Kidney (tissue), 14 donors: ENCODE data around the gene UBALD1. TPM values are rescaled to one million over a fixed set of nuclear protein-coding genes. Genes with fewer than 3 reads are reported as not detected.

Source experiments
- DNase-seq, 5 donors: peaks; one replicate each; pipeline ENCODE4 v3.0.0-alpha.2; 2013 to 2020
- FAIRE-seq: peaks from 2 replicates; lab custom pipeline; 2012; peaks lifted over from hg19 to GRCh38; lab: Jason Lieb, UNC
- H3K27ac ChIP-seq, 2 donors: one replicate each; pipeline ENCODE4 v1.7.0; 2013; ENCODE audit warnings: low read depth in 2 of 2, low read length in 2 of 2, inconsistent platforms in 1 of 2
- H3K27me3 ChIP-seq: one replicate; pipeline ENCODE4 v1.7.1; 2013; ENCODE audit warnings: low read length, inconsistent platforms; ENCODE audit not compliant: control insufficient read depth, insufficient read depth
- H3K36me3 ChIP-seq, 3 donors: one replicate each; pipeline versions ENCODE4 v1.7.0 to v1.7.1; 2013; ENCODE audit warnings: low read length in 3 of 3, control low read depth in 1 of 3, inconsistent platforms in 1 of 3; ENCODE audit not compliant: insufficient read depth in 3 of 3, control insufficient read depth in 2 of 3
- H3K4me1 ChIP-seq, 3 donors: one replicate each; pipeline versions ENCODE4 v1.7.0 to v1.7.1; 2013; ENCODE audit warnings: low read length in 3 of 3, inconsistent platforms in 1 of 3, low read depth in 1 of 3; ENCODE audit not compliant: control insufficient read depth in 2 of 3, insufficient read depth in 2 of 3
- H3K4me3 ChIP-seq, 3 donors: one replicate each; pipeline versions ENCODE4 v1.7.0 to v1.8.1; 2013; ENCODE audit warnings: low read length in 3 of 3, control low read depth in 1 of 3, inconsistent platforms in 1 of 3
- H3K9ac ChIP-seq, 3 donors: one replicate each; pipeline versions ENCODE4 v1.7.0 to v1.7.1; 2013; ENCODE audit warnings: low read length in 3 of 3, control low read depth in 1 of 3, inconsistent platforms in 1 of 3
- H3K9me3 ChIP-seq, 3 donors: one replicate each; pipeline versions ENCODE4 v1.7.0 to v1.7.1; 2013; ENCODE audit warnings: low read length in 3 of 3, control low read depth in 1 of 3, inconsistent platforms in 1 of 3; ENCODE audit not compliant: control insufficient read depth in 2 of 3, insufficient read depth in 1 of 3
- CTCF ChIP-seq: IDR thresholded peaks from 3 replicates; pipeline ENCODE4 v1.5.1; 2012; ENCODE audit warnings: mild to moderate bottlenecking, moderate library complexity, borderline replicate concordance; ENCODE audit not compliant: insufficient read depth; ENCODE audit errors: extremely low read depth
- intact Hi-C: fragments of 100-400 bp; cut with DNase I; formaldehyde crosslinking; loops from one replicate; pipeline ENCODE4 v1.11.1; 2022
- polyA plus RNA-seq: library from polyadenylated mRNA; stranded (reverse); fragments of 350-450 nt; fragmentation: Illumina TruSeq; extraction: RNeasy Lipid Tissue Mini Kit (QIAGEN cat#74804); gene quantifications from one replicate; pipeline ENCODE4 v1.2.3, GENCODE V29; 2014; ENCODE audit warnings: low read depth, low replicate concordance; ENCODE audit not compliant: insufficient read depth
- total RNA-seq: library from RNA; stranded (reverse); fragmentation: NEBNext Ultra II Directional; extraction: Animal tissue kit (Norgen Biotek cat#: 25700); gene quantifications from one replicate; pipeline ENCODE4 v1.2.1, GENCODE V29; 2021
- donor health status: control.
- donor health status: control.
- donor health status: control.
- donor health status: control.
- donor health status: control.
- donor health status: DM: yes; HTN: yes; CAD: no.
- donor health status: Normal renal cell carcinoma (clear cell type).

UBALD1 gene
- total and polyA plus RNA-seq, 2 donors from 2014 or later: 31.8 to 38.3 TPM

DNA sequence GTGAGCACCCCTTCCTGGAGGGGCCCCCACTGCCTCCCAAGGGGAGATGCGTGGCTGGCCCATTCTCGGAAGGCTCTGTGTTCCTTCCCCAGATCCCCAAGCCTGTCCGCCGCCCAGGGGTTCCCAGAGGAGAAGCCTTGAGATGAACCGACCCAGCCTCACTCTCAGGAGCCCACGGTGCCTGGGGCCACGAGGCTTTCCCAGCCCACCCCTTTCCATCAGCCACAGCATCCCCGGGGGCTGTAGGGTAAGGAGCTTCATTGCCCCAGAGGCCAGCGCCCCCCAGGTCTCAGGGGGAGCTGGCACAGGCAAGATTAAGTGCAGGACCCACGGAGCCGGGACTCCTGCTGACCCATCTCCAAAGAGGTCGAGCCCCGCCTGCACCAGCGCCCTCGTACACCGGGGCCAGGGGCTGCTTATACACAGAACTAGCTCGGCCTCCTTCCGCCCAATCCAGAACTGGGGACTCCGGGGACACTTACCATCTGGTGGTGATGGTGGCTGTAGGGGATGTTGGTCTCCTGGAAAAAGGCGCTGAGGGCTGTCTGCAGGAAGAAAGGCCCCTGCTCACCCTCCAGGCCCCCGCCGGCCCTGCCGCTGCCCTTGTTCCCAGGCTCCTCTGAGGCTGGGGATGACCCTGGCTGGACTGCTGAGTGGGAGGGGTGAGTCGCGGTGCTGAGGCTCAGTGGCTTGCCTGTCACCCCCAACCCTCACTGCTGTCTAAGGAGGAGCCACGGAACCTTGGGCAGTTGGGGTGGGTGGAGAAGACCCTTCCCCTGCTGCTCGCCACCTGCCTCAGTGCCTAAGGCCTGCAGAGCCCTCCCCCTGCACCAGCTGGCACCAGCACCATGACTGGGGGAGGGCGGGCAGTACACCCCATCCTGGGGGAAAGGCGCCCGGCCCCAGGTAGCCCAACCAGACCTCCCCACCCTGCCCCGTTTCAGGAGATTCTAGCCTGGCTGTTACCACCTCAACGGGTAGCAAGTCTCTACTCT lies 4.4 kb downstream of the UBALD1 start:
- H3K4me1 ChIP-seq: peaks cover 0 to 28% (median 6%) of the 10 kb centered on the region in 3 donors
- no peak overlapping the region for H3K4me3 ChIP-seq
- no peak for FAIRE-seq
- no peaks in the 10 kb centered on the region for H3K27me3 ChIP-seq
- H3K9me3 ChIP-seq: no peaks in the 10 kb centered on the region
- no peaks in the 10 kb centered on the region for H3K36me3 ChIP-seq
- H3K27ac ChIP-seq: no peak overlapping the region
- no peak overlapping the region for H3K9ac ChIP-seq
- no peak for DNase-seq
- TF ChIP-seq CTCF: no peak
- intact Hi-C loops: no loop called here

- no peaks in the 10 kb centered on the region for H3K27me3 ChIP-seq
- intact Hi-C loops: no loop called here
- no peaks in the 10 kb centered on the region for H3K36me3 ChIP-seq
- TF ChIP-seq CTCF: no peak
- peaks cover 0 to 28% (median 4%) of the 10 kb centered on the region in 3 donors for H3K4me1 ChIP-seq
- no peak for FAIRE-seq
- no peaks in the 10 kb centered on the region for H3K9me3 ChIP-seq
- no peak overlapping the region for H3K27ac ChIP-seq
- H3K4me3 ChIP-seq: no peak overlapping the region
- H3K9ac ChIP-seq: no peak overlapping the region
- DNase-seq: no peak
Measured at GRCh38 chr16:4609200-4610010, 5.3 kb downstream of the UBALD1 start.

DNA sequence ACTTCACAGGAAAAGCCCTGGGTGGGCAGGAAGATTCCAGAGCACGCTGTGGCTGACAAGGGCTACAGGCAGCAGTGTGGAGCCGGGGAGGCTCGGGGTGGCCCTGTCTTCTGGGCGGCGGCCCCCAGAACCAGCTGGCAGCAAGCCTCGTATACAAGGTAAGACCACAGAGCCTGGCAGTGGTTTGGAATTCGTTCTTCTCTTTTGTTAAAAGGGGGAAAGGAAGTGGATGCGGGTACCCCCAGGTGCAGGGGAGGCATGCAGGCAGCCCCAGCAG lies 6.0 kb downstream of the UBALD1 start:
- no peak for FAIRE-seq
- peaks cover 0 to 29% (median 4%) of the 10 kb centered on the region in 3 donors for H3K4me1 ChIP-seq
- H3K4me3 ChIP-seq: no peak overlapping the region

More for the DNA sequence above, 6.0 kb downstream of the UBALD1 start:
- no peaks in the 10 kb centered on the region for H3K36me3 ChIP-seq
- no peak for DNase-seq
- H3K9me3 ChIP-seq: no peaks in the 10 kb centered on the region
- H3K9ac ChIP-seq: no peak overlapping the region
- intact Hi-C loops: no loop called here
- TF ChIP-seq CTCF: no peak
- no peaks in the 10 kb centered on the region for H3K27me3 ChIP-seq
- H3K27ac ChIP-seq: no peak overlapping the region
